NCI-H1092 (cell line): ENCODE results near the gene SUMO3.

Source experiments
- DNase-seq: peaks from one replicate; lab custom pipeline; 2025; lab: John Stamatoyannopoulos, UW

Gene SUMO3

DNA sequence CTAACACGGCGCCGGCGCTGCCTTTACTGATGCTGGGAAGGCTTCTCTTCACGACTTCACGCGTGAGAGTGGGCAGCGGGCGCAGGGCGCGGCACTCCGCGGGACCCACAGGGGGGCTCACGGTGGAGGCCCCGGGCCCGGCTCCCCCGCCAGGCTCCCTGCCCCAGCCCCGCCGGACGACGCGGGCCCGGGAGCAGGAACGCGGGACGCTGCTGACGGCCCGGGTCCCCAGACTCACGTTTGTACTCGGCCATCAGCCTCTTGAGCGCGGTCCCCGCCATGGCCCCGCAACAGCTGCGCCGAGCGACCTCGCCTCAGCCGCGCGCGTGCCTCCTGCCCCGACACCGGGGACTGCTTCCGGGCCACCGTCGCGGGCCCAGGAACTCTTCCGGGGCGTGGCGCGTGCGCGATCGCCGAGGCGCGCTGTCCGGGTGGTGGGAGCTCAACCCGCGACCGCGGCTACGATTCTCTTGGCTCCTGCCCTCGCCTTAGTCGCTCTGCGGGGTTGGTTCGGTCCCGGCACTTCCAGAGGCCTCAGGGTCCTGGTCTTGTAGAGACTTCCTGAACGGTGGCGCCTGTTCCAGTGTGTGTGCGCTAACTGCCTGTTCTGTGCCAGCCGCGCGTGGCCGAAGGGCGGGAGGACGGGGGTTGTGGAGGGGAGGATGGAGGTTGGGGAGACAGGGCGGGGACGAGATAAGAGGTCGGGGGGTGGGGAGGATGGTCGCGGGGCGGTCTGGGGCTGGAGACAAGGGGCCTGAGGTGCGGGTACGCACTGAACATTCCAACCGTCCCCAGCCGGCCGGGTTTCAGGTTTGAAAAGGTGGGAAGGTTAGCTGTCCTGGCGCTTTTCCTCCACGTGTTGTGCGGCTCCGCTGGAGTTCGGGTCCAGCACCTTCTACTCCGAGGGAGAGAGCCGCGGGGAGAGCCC is 16.1 kb downstream of the SUMO3 start, which contains the start of gene UBE2G2:
Gene UBE2G2 (minus strand): TSS at position 353 of the 928 bp plus-strand sequence. CDS start 72 bp downstream, at position 281.
- DNase-seq = peak; percentile 83

DNA sequence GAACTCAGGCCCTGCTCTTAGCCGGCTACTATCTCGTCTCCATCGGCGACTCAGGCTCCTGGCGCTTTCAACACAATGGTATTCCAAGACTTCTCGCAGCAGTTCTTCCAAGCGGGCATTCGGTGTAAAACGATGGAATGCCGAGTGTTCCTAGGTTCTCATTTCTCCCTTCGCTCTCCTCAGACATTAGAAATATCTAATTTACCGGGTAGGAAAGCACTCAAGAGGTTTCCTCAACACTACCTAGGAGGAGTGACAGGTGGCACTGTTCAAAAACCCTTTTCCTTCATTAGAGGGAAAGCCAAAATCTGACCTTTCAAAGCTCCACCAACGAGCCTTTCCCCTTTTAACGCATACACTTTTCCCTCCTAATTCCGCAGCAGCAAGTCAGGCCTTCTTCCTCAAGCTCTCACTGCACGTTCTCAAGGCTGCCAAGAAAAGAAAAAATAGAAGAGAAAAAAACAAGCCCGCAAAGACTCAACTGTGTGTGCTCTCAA is 16.8 kb downstream of the SUMO3 start:
- DNase-seq = no peak

- no peak for DNase-seq
Measured at GRCh38 chr21:44800103-44800502, 17.8 kb downstream of the SUMO3 start.

GRCh38 chr21:44799646-44800045 is 18.2 kb downstream of the SUMO3 start:
- no peak for DNase-seq

DNA sequence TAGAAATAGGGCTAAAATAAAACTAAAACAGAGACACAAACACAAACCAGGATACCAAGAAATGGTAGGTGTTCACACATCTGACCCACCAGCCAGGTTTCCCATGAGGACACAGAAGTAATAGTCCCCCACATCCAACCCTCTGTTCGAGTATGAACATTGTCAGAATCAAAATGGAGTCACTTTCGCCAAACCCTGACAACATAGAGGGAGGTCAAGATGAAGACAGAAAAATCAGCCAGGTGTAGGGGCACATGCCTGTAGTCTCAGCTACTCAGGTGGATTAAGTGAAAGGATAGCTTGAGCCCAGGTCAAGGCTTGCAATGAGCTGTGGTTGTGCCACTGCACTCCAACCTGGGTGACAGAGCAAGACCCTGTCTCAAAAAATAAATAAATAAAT is 20.1 kb downstream of the SUMO3 start:
- DNase-seq = no peak

DNA sequence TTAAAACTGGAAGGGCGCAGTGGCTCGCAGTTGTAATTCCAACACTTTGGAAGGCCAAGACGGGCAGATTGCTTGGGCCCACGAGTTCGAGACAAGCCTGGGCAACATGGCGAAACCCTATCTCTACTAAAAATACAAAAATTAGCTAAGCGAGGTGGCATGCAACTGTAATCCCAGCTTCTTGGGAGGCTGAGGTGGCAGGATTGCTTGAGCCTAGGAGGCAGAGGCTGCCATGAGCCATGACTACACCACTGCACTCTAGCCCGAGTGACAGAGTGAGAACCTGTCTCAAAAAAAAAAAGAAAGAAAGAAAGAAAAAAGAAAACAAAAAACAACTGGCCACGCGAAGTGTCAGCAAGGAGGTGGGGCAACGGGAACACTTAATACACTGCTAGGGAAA is 22.5 kb downstream of the SUMO3 start:
- DNase-seq = no peak

DNA sequence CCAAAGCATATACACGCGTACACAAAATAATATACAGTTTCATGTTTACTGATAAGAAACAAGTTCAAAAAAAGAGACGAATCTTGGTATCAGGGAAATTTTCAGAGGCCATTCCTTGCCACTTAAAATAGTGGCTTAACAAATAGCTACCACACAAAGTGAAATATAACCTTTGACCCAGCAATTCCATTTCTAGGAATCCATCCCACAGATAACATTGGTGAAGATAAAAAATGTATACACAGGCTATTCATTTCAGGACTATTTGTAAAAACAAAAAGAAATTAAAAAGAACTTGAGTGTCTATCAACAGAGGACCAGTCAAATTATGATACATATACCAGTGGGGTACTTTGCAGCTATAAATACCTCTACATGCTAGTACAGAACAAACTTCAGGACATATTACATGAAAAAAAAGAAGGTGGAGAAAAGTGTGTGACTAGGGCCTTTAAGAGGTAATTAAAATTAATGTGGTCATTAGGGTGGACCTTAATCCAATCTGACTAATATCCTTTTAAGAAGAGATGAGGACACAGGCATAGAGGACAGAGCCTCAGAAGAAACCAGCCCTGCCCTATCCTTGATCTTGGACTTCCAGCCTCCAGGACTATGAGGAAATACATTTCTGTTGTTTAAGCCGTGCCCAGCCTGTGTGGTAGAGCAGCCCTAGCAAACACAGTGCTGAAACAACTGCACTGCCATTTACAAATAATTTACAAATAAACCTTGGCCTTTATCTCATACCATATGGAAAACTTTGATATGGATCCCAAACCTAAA is 24.1 kb downstream of the SUMO3 start:
- DNase-seq = no peak

- peak; percentile 62 for DNase-seq
Measured at GRCh38 chr21:44792702-44793591, 24.9 kb downstream of the SUMO3 start.

DNA sequence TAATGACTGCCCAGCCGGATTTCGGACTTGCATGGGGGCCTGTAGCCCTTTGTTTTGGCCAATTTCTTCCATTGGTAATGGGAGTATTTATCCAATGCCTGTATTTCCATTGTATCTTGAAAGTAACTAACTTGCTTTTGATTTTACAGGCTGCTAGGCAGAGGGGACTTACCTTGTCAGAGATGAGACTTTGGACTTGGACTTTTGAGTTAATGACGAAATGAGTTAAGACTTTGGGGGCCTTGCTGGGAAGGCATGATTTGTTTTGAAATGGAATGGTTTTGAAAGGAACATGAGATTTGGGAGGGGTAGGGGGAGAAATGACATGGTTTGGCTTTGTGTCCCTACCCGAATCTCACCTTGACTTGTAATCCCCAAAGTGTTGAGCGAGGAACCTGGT is 25.9 kb downstream of the SUMO3 start:
- no peak for DNase-seq

GRCh38 chr21:44791246-44791645 is 26.6 kb downstream of the SUMO3 start:
- no peak for DNase-seq

GRCh38 chr21:44790368-44790767 is 27.5 kb downstream of the SUMO3 start:
- no peak for DNase-seq

DNA sequence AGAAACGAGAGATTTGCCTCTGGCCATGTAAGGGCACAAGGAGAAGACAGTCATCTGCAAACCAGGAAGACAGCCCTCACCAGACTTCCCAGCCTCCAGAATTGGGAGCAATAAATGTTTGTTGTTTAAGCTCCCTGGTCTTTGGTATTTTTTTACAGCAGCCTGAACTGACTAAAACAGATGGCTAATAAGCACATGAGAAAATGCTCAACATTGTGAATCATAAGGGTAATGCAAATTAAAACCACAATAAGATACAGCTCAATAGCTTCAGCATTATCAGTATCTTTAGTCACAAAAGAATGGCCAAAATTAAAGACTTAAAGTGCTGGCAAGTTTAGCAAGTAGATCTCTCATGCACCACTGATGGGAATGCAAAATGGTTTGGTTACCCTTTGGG is 28.0 kb downstream of the SUMO3 start:
- DNase-seq = no peak

DNA sequence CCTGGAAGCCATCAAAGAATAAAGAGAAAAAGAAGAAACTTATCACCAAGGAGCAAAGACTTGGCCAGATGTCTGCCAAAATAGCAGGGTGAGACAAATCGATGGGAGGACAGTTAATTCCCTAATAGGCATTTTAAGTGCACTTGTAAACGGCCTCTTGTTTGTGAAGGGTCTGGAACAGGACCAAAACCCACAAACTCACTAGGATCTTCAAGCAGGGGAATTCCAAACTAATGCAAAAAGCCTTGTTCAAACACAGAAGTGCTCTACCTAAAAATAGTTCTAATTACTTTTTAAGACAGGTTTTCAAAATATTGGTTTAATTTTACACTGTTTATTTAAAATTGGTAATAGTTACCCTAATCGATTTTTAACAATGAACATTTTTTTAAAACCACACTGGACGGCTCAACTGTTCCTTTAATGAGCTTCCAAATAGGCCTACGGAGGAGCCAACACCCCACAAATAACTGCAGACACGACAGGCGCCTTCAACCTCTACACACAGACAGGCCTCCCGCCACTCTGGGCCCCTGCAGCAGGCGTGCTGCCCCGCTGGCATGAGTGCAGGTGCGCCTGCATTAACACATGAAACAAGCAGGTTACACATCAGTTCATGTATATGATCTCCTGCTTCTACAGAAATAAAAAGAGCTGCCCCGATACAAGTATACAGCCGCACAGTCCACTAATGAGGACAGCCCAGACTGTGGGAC is 32.1 kb downstream of the SUMO3 start:
- DNase-seq = peak; percentile 60

DNA sequence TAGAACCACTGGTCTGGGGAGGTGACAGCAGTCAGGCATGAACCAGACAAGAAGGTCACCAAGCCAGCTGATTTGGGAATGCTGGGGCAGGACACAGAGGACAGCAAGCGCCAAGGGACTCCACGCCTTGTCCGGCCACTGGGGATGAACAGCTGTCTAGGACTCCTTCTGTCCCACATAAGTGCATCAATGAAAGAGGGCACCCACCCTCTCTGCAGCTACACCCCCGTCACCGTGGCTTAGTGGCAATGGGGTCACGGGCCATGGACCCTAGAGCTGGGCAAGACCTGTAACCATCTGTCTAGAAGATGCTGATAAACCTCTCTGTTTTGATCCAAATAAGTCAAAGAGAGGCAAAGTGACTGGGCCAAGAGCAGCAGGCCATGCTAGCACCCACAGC is 33.1 kb downstream of the SUMO3 start:
- no peak for DNase-seq

DNA sequence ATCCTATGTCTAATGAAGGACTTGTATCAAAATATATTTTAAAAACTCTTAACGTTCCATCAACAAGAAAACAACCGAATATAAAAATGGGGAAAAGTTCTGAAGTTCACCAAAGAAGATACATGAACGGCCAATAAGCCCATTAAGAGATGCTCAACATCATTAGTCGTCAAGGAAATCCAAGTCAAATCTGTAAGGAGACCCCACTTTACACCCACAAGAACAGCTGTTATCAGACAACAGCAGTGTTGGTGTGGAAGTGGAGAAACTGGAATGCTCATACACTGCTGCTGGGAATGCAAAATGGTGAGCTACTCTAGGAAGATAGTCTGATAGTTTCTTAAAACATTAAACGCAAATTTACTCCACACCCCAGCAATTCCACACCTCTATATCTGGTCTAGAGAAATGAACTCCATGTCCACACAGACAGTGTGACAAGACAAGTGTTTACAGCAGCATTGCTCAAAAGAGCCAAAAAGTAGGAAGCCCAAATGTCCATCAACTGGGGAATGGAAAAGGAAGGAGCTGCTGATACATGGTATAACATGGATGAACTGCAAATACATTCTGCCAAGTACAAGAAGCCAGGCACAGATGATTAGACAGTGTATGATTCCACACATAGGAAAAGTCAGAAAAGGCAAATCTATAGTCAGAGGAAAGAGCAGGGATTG is 34.7 kb downstream of the SUMO3 start:
- no peak for DNase-seq

- no peak for DNase-seq
Measured at GRCh38 chr21:44780767-44781459, 36.9 kb downstream of the SUMO3 start.

DNA sequence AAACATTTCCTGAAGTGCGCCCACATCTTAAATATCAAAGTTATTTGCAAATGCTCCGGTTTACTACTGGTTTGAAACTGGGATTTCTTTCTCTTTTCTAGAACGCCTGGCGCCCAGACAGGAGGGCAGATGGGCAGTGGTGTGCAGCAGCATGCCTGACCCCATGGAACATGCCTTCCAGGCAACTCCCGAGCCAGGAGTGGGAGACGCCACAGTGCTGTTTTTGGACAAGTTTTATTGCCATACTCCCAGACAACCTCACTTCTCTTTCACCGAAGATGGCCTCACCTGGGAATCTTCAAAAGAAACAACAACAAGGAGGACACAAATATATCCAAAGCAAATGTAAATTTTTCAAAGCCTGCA is 37.7 kb downstream of the SUMO3 start:
- no peak for DNase-seq

- DNase-seq = no peak
Measured at GRCh38 chr21:44779417-44780136, 38.3 kb downstream of the SUMO3 start.

DNA sequence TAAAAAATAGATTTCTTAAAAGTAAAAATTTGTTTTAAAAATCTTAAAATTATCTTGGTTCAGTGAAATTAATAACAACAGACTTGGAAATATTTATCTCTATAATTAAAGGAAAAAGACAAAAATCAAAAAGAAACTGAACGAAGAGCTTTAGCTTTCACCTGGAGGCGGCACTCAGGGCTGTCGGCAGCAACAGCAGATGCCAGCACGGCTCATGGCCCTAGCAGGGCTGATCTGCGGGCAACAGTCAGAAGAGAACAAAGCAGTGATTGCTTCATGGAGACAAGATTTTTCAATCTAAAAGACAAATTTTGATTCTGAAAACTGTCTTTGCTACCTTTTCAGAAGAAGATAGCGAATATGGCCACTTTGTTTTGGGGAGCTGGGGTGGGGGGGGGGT is 38.9 kb downstream of the SUMO3 start:
- no peak for DNase-seq
